Pancreas (tissue), 10 donors: Measurements from ENCODE around the gene EYA3. TPM values are rescaled to one million over a fixed set of nuclear protein-coding genes. Genes with fewer than 3 reads are reported as not detected.

ENCODE experiments used
- ATAC-seq, 4 donors: fragments of 200-7000 bp; cut with Tn5 transposase; one replicate each; pipeline versions ENCODE4 v1.8.0 to v1.9.1; 2020; ENCODE audit warnings: mild to moderate bottlenecking in 4 of 4, moderate library complexity in 4 of 4
- DNase-seq, 6 donors: peaks; one replicate each; pipeline ENCODE4 v3.0.0-alpha.2; 2020
- FAIRE-seq: peaks from 2 replicates; lab custom pipeline; 2012; peaks lifted over from hg19 to GRCh38; lab: Jason Lieb, UNC
- H3K27ac ChIP-seq, 4 donors: fragments of 200-600 bp; sonication (generic); 1 replicate in 3 of 4; 2 replicates in 1 of 4; pipeline versions ENCODE4 v1.5.0 to v1.8.0; 2020
- H3K27me3 ChIP-seq, 4 donors: fragments of 200-600 bp; one replicate each; pipeline ENCODE4 v1.8.0; 2021
- H3K36me3 ChIP-seq, 3 donors: fragments of 200-600 bp; sonication (generic) in 1 of 3; one replicate each; pipeline versions ENCODE4 v1.5.0 to v1.8.0; 2020 to 2021
- H3K4me1 ChIP-seq, 3 donors: fragments of 200-600 bp; one replicate each; pipeline ENCODE4 v1.8.0; 2021
- H3K4me3 ChIP-seq, 4 donors: fragments of 200-600 bp; sonication (generic) in 2 of 4; one replicate each; pipeline versions ENCODE4 v1.5.0 to v1.8.0; 2020 to 2021
- H3K9me3 ChIP-seq, 4 donors: fragments of 200-600 bp; one replicate each; pipeline ENCODE4 v1.8.0; 2021
- CTCF ChIP-seq, 4 donors: fragments of 200-600 bp; sonication (generic) in 3 of 4; IDR thresholded peaks; one replicate each; pipeline versions ENCODE4 v1.5.0 to v1.8.0; 2021; ENCODE audit warnings: antibody characterized with exemption in 4 of 4
- whole genome bisulfite sequencing, 2 donors: extraction: QIAGEN DNeasy Blood & Tissue Kit; methylation state at CpG; one replicate each; pipeline ENCODE4 v1.1.7; 2013; 5-methylcytosine and 5-hydroxymethylcytosine counted together
- intact Hi-C, 3 donors: fragments of 100-400 bp; cut with DNase I; formaldehyde crosslinking; loops; one replicate each; pipeline versions ENCODE4 v1.11.1 to v1.14.2; 2022
- polyA plus RNA-seq, 2 donors: library from polyadenylated mRNA; stranded (reverse); fragments of 200-250 nt; gene quantifications; one replicate each; pipeline ENCODE4 v1.2.3, GENCODE V29; 2013
- total RNA-seq, 6 donors: library from RNA; stranded (reverse); fragmentation: NEBNext Ultra II Directional in 4 of 6; extraction: Animal tissue kit (Norgen Biotek cat#: 25700) in 4 of 6; gene quantifications; one replicate each; pipeline versions ENCODE4 v1.2.1 to v1.2.4, GENCODE V29; 2021 to 2023
- donor health status: healthy with polysubstance abuse.
- donor health status: DM: no; HTN: no; CAD: no; lungs with moderate emphysema.
- donor health status: DM: no; HTN: no; CAD: no.
- donor health status: control.
- donor health status: control.
- donor health status: Bipolar disorder and iron deficiency.
- donor health status: DM: yes; HTN: yes; CAD: no.
- donor health status: DM: no; HTN: no; CAD: no.
- donor health status: DM: no; HTN: no; CAD: no.
- donor health status: DM: yes; HTN: yes; CAD: no.

EYA3 gene
- total and polyA plus RNA-seq, 8 donors: 3.4 to 14.6 (median 6.9) TPM

DNA sequence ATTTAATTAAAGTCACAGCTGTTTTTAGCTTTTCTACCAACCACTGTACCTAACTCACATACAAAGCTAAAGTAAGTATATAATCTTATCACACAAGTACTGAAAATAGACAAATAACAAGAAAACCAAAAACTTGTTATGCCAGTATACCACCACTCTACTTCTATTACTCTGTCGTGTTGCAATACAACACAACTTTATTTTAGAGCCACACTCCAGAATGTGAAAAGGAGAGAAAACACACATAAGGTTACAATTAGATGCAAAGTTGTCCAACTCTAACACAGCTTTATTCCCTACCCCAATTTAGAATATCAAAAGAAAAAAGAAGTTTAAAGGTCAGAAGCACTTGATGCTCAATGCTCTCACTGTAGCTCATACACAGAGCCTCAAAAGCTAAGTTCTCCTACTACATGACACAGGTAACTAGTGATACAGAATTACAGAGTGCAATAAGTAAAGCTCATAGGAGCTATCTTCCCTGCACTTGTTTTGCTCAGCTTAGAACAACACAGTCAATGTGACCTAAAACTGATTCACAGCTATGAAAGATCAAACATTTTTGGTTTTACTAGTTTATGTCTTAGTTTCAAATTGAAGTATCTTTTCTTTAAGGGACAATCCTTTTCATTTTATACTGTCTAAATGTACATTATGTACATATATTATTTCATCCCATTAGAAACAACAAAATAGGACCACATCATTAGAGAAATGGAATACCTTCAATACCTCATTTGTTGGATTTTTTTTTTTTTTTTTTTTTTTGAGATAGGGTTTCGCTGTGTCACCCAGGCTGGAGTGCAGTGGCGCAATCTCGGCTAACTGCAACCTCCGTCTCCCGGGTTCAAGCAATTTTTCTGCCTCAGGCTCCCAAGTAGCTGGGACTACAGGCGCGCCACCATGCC, 29.2 kb downstream of the EYA3 start:
- DNase-seq (no peak), ATAC-seq (peak in 3 of 4 donors; percentile 26 to 40 (median 33)), FAIRE-seq (no peak)
- Histone ChIP-seq H3K36me3 (no peaks in the 10 kb centered on the region), H3K27ac (no peak overlapping the region), H3K4me3 (no peak overlapping the region), H3K27me3 (no peaks in the 10 kb centered on the region), H3K9me3 (no peaks in the 10 kb centered on the region), H3K4me1 (peaks cover 14 to 15% (median 14%) of the 10 kb centered on the region in 3 donors)
- intact Hi-C loops: no loop called here
- TF ChIP-seq CTCF (IDR thresholded peaks at IDR 0.05): no peak
- 86% methylated on average over 8 of the region's 8 CpGs for WGBS, 2 donors

GRCh38 chr1:28058168-28058567, 30.2 kb downstream of the EYA3 start:
- H3K9me3 ChIP-seq: no peaks in the 10 kb centered on the region
- no peaks in the 10 kb centered on the region for H3K36me3 ChIP-seq
- H3K27me3 ChIP-seq: no peaks in the 10 kb centered on the region
- intact Hi-C loops: no loop called here
- 25 to 28% methylated on average over 4 of the region's 4 CpGs for WGBS, 2 donors
- DNase-seq (no peak), FAIRE-seq (peak; percentile 23), ATAC-seq (peak in 2 of 4 donors; percentile 62 to 63)
- H3K4me1 ChIP-seq: peaks cover 14 to 15% (median 14%) of the 10 kb centered on the region in 3 donors
- no peak overlapping the region for H3K27ac ChIP-seq
- H3K4me3 ChIP-seq: no peak overlapping the region
- TF ChIP-seq CTCF (IDR thresholded peaks at IDR 0.05): no peak

DNA sequence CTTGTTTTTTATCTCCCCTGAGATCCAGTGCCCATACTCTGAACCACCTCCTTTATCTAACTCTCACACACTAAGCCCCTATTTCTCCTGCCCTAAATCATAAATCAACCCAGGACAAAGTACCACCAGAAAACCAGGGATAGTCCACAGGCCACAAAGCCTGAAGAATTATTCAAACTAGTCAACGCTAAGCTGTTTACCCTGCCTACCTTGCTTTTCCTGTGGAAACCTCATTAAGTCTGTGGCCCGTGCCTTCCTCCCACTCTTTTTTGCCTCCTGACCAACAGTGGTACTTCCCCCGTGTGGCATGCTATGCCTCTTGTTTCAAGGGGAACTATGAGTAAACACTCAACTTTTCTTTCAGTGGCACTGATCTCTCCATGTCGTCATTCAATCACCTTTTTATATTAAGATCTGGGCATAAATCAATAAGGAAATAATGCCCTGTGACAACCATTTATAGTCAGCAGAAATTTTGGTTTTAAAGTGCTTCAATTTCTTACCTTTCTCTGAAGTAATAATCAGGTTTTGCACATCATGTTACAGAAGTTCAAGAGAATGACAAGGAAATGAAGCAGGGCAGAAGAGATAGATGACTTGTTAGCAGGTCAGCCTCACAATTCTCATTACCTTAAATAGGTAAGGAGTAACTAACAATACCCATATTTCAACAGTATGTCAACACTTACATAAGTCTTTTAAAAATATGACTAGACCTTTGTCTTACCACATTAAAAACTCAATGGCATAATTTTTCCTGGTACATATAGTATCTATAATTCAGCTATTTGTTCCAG, 32.1 kb downstream of the EYA3 start:
- TF ChIP-seq CTCF (IDR thresholded peaks at IDR 0.05): no peak
- Histone ChIP-seq H3K4me3 (no peak overlapping the region), H3K9me3 (no peaks in the 10 kb centered on the region), H3K27me3 (no peaks in the 10 kb centered on the region), H3K36me3 (no peaks in the 10 kb centered on the region), H3K4me1 (peaks cover 14 to 15% (median 14%) of the 10 kb centered on the region in 3 donors), H3K27ac (peak overlapping the region in 3 of 4 donors; percentile 4 to 45 (median 39))
- ATAC-seq (peak in 2 of 4 donors; percentile 69 to 71), FAIRE-seq (no peak), DNase-seq (no peak)
- intact Hi-C loops: no loop called here
- WGBS, 2 donors: 51 to 57% methylated on average over 4 of the region's 4 CpGs

DNA sequence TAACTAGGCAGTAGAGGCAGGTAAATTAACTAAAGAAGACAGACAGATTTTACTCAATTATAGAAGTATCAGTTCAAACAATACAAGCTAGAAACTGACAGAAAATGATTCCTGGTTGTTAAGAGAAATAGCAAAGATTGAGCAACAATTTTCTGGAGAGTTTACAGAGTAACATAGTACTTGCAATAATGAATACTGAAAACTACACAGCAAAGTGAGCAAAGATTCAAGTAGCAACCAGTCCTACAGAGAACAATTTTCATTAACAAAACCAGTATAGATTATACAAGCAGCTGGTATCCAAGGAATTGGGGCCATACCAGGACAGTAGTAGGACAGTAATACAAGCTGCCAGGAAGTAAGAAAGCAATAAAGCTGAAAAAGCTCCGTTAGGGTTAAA, 37.6 kb downstream of the EYA3 start:
- no peak for DNase-seq
- Histone ChIP-seq H3K4me3 (no peak overlapping the region), H3K27ac (no peak overlapping the region), H3K4me1 (no peaks in the 10 kb centered on the region), H3K27me3 (no peaks in the 10 kb centered on the region), H3K9me3 (no peaks in the 10 kb centered on the region), H3K36me3 (peaks cover 0 to 14% (median 0%) of the 10 kb centered on the region in 3 donors)
- no peak for ATAC-seq
- intact Hi-C loops: no loop called here
- TF ChIP-seq CTCF (IDR thresholded peaks at IDR 0.05): no peak
- 52 to 77% methylated on average over 1 of the region's 1 CpG for WGBS, 2 donors
- FAIRE-seq: no peak
